ENCODE results near the gene SLC38A10. TPM values are rescaled to one million over a fixed set of nuclear protein-coding genes. Genes with fewer than 3 reads are reported as not detected.

Gene SLC38A10
- total and polyA plus RNA-seq, 2 of the 4 experiments (the other 2 are of a cell fraction) = 12.7 to 46.7 TPM

DNA sequence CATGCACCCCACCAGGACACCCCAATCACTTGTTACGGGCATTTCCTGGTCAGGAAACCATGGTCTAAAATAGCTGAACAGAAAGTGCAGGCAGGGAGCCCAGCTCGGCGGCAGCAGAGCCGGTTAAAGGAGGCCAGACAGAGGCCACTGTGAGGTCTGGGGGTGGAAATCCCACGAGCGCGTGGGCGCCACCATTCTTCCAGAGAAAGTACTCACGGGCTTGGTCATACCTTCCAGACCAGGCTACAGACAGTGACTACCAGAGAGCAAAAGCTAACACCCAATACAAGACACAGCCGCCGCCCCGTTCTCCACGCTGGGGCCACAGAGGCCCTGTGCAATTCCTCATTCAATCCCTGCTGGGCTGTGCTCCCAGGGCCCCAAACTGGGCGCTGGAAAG, 84.2 kb downstream of the SLC38A10 start:
- dilution Hi-C loops (cut with HindIII; ENCODE audit: low sequenced_read_pairs, unreplicated experiment) (no loop called here), intact Hi-C loops (cut with micrococcal nuclease) (no loop called here), in situ Hi-C loops (cut with MboI; ENCODE audit: low sequenced_read_pairs) (no loop called here)
- ATAC-seq (ENCODE audit: low read depth) (no peak), DNase-seq (no peak)
- Histone ChIP-seq H2BK15ac (ENCODE audit: low read depth, low read length) (no peak overlapping the region), H3K9ac (ENCODE audit: low read depth, low read length) (no peak overlapping the region), H2BK120ac (ENCODE audit: low read depth, low read length) (no peak overlapping the region), H4K91ac (ENCODE audit: insufficient read depth, low read depth, low read length) (no peak overlapping the region), H2AFZ (replicated peaks; ENCODE audit: low read length, poor library complexity) (no peak overlapping the region), H3K4ac (ENCODE audit: low read depth, low read length) (no peak overlapping the region), H4K20me1 (ENCODE audit: insufficient read depth, low read length) (no peaks in the 10 kb centered on the region; the same call in 1 of the 2 replicates), H3K4me2 (ENCODE audit: low read depth, low read length) (no peak overlapping the region), H2AK9ac (replicated peaks; ENCODE audit: low read depth, low read length, poor library complexity) (peak overlapping the region; percentile 74), H3K56ac (ENCODE audit: extremely low read depth, insufficient read depth, low read length) (no peak overlapping the region), H2AK5ac (ENCODE audit: low read depth, low read length) (no peak overlapping the region), H3K9me1 (ENCODE audit: insufficient read depth, low read length) (0 out of 2 replicates have a peak, but pooled peaks cover 6% of the 10 kb centered on the region), H3K27ac (ENCODE audit: insufficient read depth, low read length) (no peak overlapping the region), H4K5ac (ENCODE audit: low read depth, low read length) (no peak overlapping the region), H3K23ac (ENCODE audit: low read depth, low read length) (no peak overlapping the region), H2BK20ac (ENCODE audit: low read depth, low read length) (no peak overlapping the region), H4K8ac (ENCODE audit: low read depth in 2 of 2, low read length in 2 of 2) (no peak overlapping the region), H3K79me1 (ENCODE audit: low read depth in 1 of 2, low read length in 2 of 2) (no peaks in the 10 kb centered on the region; a peak in 1 of 4 replicates), H3K4me1 (ENCODE audit: control insufficient read depth, insufficient read depth, low read length) (no peaks in the 10 kb centered on the region), H3K36me3 (ENCODE audit: control insufficient read depth, insufficient read depth, low read length) (peaks cover 3% of the 10 kb centered on the region; the same call in 1 of the 2 replicates), H2BK5ac (ENCODE audit: low read depth, low read length, poor library complexity, severe bottlenecking) (no peak overlapping the region), H3K27me3 (ENCODE audit: control insufficient read depth, insufficient read depth, low read length) (no peaks in the 10 kb centered on the region), H3K14ac (replicated peaks; ENCODE audit: low read depth, low read length) (no peak overlapping the region), H3K9me3 (ENCODE audit: control insufficient read depth, insufficient read depth, low read length) (no peaks in the 10 kb centered on the region), H3K18ac (ENCODE audit: low read depth, low read length) (no peak overlapping the region), H3K4me3 (ENCODE audit: insufficient read depth, low read depth, low read length) (no peak overlapping the region)
- POLR2A ChIA-PET (ENCODE audit: unreplicated experiment) = no interaction called here
- CTCF ChIA-PET = no interaction called here
- BruUV-seq (replicated peaks) = no TSS peak
- TF ChIP-seq NFE2L2 (IDR thresholded peaks at IDR 0.05; ENCODE audit: low read depth, low read length) = no peak
- no peak for TF ChIP-seq SMC3 (IDR thresholded peaks at IDR 0.05; ENCODE audit: low read depth, low read length)
- TF ChIP-seq, protein P1, sequence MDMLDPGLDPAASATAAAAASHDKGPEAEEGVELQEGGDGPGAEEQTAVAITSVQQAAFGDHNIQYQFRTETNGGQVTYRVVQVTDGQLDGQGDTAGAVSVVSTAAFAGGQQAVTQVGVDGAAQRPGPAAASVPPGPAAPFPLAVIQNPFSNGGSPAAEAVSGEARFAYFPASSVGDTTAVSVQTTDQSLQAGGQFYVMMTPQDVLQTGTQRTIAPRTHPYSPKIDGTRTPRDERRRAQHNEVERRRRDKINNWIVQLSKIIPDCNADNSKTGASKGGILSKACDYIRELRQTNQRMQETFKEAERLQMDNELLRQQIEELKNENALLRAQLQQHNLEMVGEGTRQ (IDR thresholded peaks at IDR 0.05; ENCODE audit: low read depth, low read length) = no peak
- TF ChIP-seq, protein P2, sequence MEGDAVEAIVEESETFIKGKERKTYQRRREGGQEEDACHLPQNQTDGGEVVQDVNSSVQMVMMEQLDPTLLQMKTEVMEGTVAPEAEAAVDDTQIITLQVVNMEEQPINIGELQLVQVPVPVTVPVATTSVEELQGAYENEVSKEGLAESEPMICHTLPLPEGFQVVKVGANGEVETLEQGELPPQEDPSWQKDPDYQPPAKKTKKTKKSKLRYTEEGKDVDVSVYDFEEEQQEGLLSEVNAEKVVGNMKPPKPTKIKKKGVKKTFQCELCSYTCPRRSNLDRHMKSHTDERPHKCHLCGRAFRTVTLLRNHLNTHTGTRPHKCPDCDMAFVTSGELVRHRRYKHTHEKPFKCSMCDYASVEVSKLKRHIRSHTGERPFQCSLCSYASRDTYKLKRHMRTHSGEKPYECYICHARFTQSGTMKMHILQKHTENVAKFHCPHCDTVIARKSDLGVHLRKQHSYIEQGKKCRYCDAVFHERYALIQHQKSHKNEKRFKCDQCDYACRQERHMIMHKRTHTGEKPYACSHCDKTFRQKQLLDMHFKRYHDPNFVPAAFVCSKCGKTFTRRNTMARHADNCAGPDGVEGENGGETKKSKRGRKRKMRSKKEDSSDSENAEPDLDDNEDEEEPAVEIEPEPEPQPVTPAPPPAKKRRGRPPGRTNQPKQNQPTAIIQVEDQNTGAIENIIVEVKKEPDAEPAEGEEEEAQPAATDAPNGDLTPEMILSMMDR (conservative IDR thresholded peaks at IDR 0.05; ENCODE audit: low read depth, low read length) = no peak
- WGBS, 2 experiments (ENCODE audit: extremely low coverage in 2 of 2, insufficient read length in 1 of 2) = 89% methylated on average over 3 of the region's 14 CpGs; no CpG with 5 or more reads in 1 of the 2 experiments

Measured in IMR-90 (cell line).